Right lobe of liver (tissue), 4 donors: ENCODE results near the gene ZNF790.

Experiments used
- CTCF ChIP-seq, 4 donors: fragments of 200-600 bp in 3 of 4; fragments of 450-650 bp in 1 of 4; IDR thresholded peaks; one replicate each; pipeline versions ENCODE4 v1.5.1 to v1.8.0; 2016 to 2022; ENCODE audit warnings: antibody characterized with exemption in 4 of 4, mild to moderate bottlenecking in 2 of 4
- POLR2A ChIP-seq: fragments of 450-650 bp; IDR thresholded peaks from one replicate; pipeline ENCODE4 v1.6.1; 2017; ENCODE audit warnings: antibody characterized with exemption, mild to moderate bottlenecking
- donor health status: DM: no; HTN: no; CAD: no.
- donor health status: DM: no; HTN: no; CAD: no.
- donor health status: DM: no; HTN: yes; CAD: no.

GRCh38 chr19:36838784-36839324 is 667 bp upstream of the ZNF790 start:
- TF ChIP-seq CTCF (IDR thresholded peaks at IDR 0.05) (no peak), POLR2A (no peak)
